HepG2 (cell line): ENCODE results near the gene KRT27. TPM values are rescaled to one million over a fixed set of nuclear protein-coding genes. Genes with fewer than 3 reads are reported as not detected.
A peak's percentile ranks its signal among the peaks of the same experiment; 100 is the strongest.

ENCODE experiments used
- AFF4 ChIP-seq: sonication (generic); formaldehyde crosslinking; IDR thresholded peaks from 2 replicates; pipeline ENCODE4 v1.4.0; 2020; ENCODE audit warnings: missing genetic modification reagents
- ARHGAP35 ChIP-seq: sonication (generic); formaldehyde crosslinking; IDR thresholded peaks from 2 replicates; pipeline ENCODE4 v1.9.0; 2022; ENCODE audit warnings: mild to moderate bottlenecking, inconsistent platforms, moderate library complexity, missing genetic modification reagents, borderline replicate concordance
- CC2D1A ChIP-seq: sonication (generic); formaldehyde crosslinking; IDR thresholded peaks from 2 replicates; pipeline ENCODE4 v1.8.1; 2023; ENCODE audit warnings: mild to moderate bottlenecking, missing genetic modification reagents
- EHMT2 ChIP-seq: fragments of 200-600 bp; sonication (generic); IDR thresholded peaks from 2 replicates; pipeline ENCODE4 v1.7.0; 2017; ENCODE audit warnings: antibody characterized with exemption, low read depth, low read length, borderline replicate concordance
- ESRRA ChIP-seq: sonication (generic); formaldehyde crosslinking; IDR thresholded peaks from 2 replicates; pipeline ENCODE4 v1.5.1; 2020; ENCODE audit warnings: mild to moderate bottlenecking, low read depth, missing genetic modification reagents
- FOXP1 ChIP-seq, 2 experiments: fragments of 450-650 bp in 1 of 2; IDR thresholded peaks; 2 replicates each; pipeline ENCODE4 v1.6.1; 2017 to 2018; ENCODE audit warnings: antibody characterized with exemption in 1 of 2
- GTF3A ChIP-seq: sonication (generic); formaldehyde crosslinking; conservative IDR thresholded peaks from 2 replicates; pipeline ENCODE4 v1.4.0; 2020; ENCODE audit warnings: mild to moderate bottlenecking, missing genetic modification reagents
- HNRNPLL ChIP-seq: fragments of 200-400 bp; formaldehyde crosslinking; IDR thresholded peaks from 2 replicates; pipeline ENCODE4 v1.6.1; 2017; ENCODE audit warnings: mild to moderate bottlenecking, low read depth, low read length; ENCODE audit not compliant: poor library complexity, severe bottlenecking
- KDM6A ChIP-seq: IDR thresholded peaks from 2 replicates; pipeline ENCODE4 v1.6.1; 2016; ENCODE audit warnings: low read depth
- MIXL1 ChIP-seq: IDR thresholded peaks from 2 replicates; pipeline ENCODE4 v1.6.1; 2016
- NR3C1 ChIP-seq: sonication (generic); formaldehyde crosslinking; IDR thresholded peaks from 2 replicates; pipeline ENCODE4 v1.4.0; 2020; ENCODE audit warnings: missing genetic modification reagents
- PHF20 ChIP-seq: sonication (generic); formaldehyde crosslinking; IDR thresholded peaks from 2 replicates; pipeline ENCODE4 v1.5.0; 2020; ENCODE audit warnings: mild to moderate bottlenecking, missing genetic modification reagents
- PHF21A ChIP-seq: sonication (generic); formaldehyde crosslinking; IDR thresholded peaks from 2 replicates; pipeline ENCODE4 v1.5.0; 2020; ENCODE audit warnings: mild to moderate bottlenecking, missing genetic modification reagents
- SMARCE1 ChIP-seq: fragments of 450-650 bp; IDR thresholded peaks from 2 replicates; pipeline ENCODE4 v1.6.1; 2017; ENCODE audit warnings: borderline replicate concordance
- TBX2 ChIP-seq: sonication (generic); formaldehyde crosslinking; IDR thresholded peaks from 2 replicates; pipeline ENCODE4 v1.5.0; 2020; ENCODE audit warnings: missing genetic modification reagents, mild to moderate bottlenecking, borderline replicate concordance
- ZFP37 ChIP-seq: sonication (generic); formaldehyde crosslinking; IDR thresholded peaks from 2 replicates; pipeline ENCODE4 v1.4.0; 2020; ENCODE audit warnings: missing genetic modification reagents, borderline replicate concordance
- ZNF441 ChIP-seq: sonication (generic); formaldehyde crosslinking; IDR thresholded peaks from 2 replicates; pipeline ENCODE4 v1.7.0; 2021; ENCODE audit warnings: missing genetic modification reagents, borderline replicate concordance
- ZNF468 ChIP-seq: sonication (generic); formaldehyde crosslinking; IDR thresholded peaks from 2 replicates; pipeline ENCODE4 v1.8.0; 2022; ENCODE audit warnings: mild to moderate bottlenecking, moderate library complexity, missing genetic modification reagents
- ZNF589 ChIP-seq: sonication (generic); formaldehyde crosslinking; conservative IDR thresholded peaks from 2 replicates; pipeline ENCODE4 v1.8.0; 2022; ENCODE audit warnings: mild to moderate bottlenecking, moderate library complexity, missing genetic modification reagents
- ZNF720 ChIP-seq: sonication (generic); formaldehyde crosslinking; IDR thresholded peaks from 2 replicates; pipeline ENCODE4 v1.4.0; 2020; ENCODE audit warnings: missing genetic modification reagents
- polyA plus RNA-seq, 8 experiments: library from polyadenylated mRNA; depleted of rRNA in 3 of 8; stranded (reverse) in 7 of 8; unstranded in 1 of 8; fragments of >200 nt; fragmentation: Illumina TruSeq in 4 of 8; extraction: Trizol in 4 of 8; gene quantifications; 2 replicates each; pipeline versions ENCODE4 v1.2.1 to v1.2.3, GENCODE V29; 2011 to 2016; ENCODE audit warnings: low read depth in 4 of 8, missing spikeins in 1 of 8, mixed read lengths in 1 of 8; ENCODE audit not compliant: insufficient read depth in 1 of 8
- total RNA-seq, 5 experiments: library from RNA; depleted of rRNA; stranded (reverse); fragments of >200 nt; fragmentation: Illumina TruSeq; extraction: Trizol; gene quantifications; 2 replicates each; pipeline ENCODE4 v1.2.3, GENCODE V29; 2016; ENCODE audit warnings: low read depth in 1 of 5
- TF ChIP-seq, protein P1 (sequence below): sonication (generic); formaldehyde crosslinking; IDR thresholded peaks from 2 replicates; pipeline ENCODE4 v1.4.0; 2020; ENCODE audit warnings: missing genetic modification reagents
- TF ChIP-seq, protein P2 (sequence below): sonication (generic); formaldehyde crosslinking; IDR thresholded peaks from 2 replicates; pipeline ENCODE4 v1.4.0; 2020; ENCODE audit warnings: mild to moderate bottlenecking, missing genetic modification reagents, borderline replicate concordance
- TF ChIP-seq, protein P3 (sequence below): sonication (generic); formaldehyde crosslinking; IDR thresholded peaks from 2 replicates; pipeline ENCODE4 v1.8.1; 2023; ENCODE audit warnings: mild to moderate bottlenecking, missing genetic modification reagents

The KRT27 gene
- total and polyA plus RNA-seq, 2 of the 13 experiments (the other 11 are each of a cell fraction or from before 2014, with no cell fraction given), result not detected

GRCh38 chr17:40818733-40819527, 36.6 kb upstream of the KRT27 start (continued):
- TF ChIP-seq FOXP1 (IDR thresholded peaks at IDR 0.05) (no peak), FOXP1 (CRISPR knock-in tag; IDR thresholded peaks at IDR 0.05) (no peak), KDM6A (CRISPR knock-in tag) (no peak), HNRNPLL (peak; percentile 97), ZNF589 (no peak), AFF4 (no peak), PHF21A (CRISPR knock-in tag) (no peak), ZNF468 (CRISPR knock-in tag) (no peak), EHMT2 (no peak), ARHGAP35 (CRISPR knock-in tag) (no peak), SMARCE1 (no peak), MIXL1 (CRISPR knock-in tag) (no peak), NR3C1 (CRISPR knock-in tag) (no peak), TBX2 (CRISPR knock-in tag) (0 out of 2 replicates have a peak, but pooled peaks have one; percentile 14), PHF20 (CRISPR knock-in tag) (peak; percentile 82), ZNF720 (CRISPR knock-in tag) (no peak), ESRRA (no peak), ZNF441 (CRISPR knock-in tag) (peak; percentile 37; the same call in 1 of the 2 replicates), GTF3A (CRISPR knock-in tag) (no peak), CC2D1A (CRISPR knock-in tag) (no peak), ZFP37 (no peak; the same call in 1 of the 2 replicates)
- TF ChIP-seq, protein P1, sequence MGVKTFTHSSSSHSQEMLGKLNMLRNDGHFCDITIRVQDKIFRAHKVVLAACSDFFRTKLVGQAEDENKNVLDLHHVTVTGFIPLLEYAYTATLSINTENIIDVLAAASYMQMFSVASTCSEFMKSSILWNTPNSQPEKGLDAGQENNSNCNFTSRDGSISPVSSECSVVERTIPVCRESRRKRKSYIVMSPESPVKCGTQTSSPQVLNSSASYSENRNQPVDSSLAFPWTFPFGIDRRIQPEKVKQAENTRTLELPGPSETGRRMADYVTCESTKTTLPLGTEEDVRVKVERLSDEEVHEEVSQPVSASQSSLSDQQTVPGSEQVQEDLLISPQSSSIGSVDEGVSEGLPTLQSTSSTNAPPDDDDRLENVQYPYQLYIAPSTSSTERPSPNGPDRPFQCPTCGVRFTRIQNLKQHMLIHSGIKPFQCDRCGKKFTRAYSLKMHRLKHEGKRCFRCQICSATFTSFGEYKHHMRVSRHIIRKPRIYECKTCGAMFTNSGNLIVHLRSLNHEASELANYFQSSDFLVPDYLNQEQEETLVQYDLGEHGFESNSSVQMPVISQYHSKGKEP, result no peak; the same call in 1 of the 2 replicates
- TF ChIP-seq, protein P2, sequence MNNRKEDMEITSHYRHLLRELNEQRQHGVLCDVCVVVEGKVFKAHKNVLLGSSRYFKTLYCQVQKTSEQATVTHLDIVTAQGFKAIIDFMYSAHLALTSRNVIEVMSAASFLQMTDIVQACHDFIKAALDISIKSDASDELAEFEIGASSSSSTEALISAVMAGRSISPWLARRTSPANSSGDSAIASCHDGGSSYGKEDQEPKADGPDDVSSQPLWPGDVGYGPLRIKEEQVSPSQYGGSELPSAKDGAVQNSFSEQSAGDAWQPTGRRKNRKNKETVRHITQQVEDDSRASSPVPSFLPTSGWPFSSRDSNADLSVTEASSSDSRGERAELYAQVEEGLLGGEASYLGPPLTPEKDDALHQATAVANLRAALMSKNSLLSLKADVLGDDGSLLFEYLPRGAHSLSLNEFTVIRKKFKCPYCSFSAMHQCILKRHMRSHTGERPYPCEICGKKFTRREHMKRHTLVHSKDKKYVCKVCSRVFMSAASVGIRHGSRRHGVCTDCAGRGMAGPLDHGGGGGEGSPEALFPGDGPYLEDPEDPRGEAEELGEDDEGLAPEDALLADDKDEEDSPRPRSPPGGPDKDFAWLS (CRISPR knock-in tag), result no peak
- TF ChIP-seq, protein P3, sequence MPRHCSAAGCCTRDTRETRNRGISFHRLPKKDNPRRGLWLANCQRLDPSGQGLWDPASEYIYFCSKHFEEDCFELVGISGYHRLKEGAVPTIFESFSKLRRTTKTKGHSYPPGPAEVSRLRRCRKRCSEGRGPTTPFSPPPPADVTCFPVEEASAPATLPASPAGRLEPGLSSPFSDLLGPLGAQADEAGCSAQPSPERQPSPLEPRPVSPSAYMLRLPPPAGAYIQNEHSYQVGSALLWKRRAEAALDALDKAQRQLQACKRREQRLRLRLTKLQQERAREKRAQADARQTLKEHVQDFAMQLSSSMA, result peak; percentile 63; the same call in 1 of the 2 replicates
